Upper lobe of left lung (tissue), 4 donors: Measurements from ENCODE around the gene VOPP1.

Experiments used
- CTCF ChIP-seq, 6 experiments: fragments of 450-650 bp in 4 of 6; fragments of 200-600 bp in 2 of 6; sonication (generic) in 2 of 6; IDR thresholded peaks; one replicate each; pipeline ENCODE4 v1.5.1; 2016 to 2019; ENCODE audit warnings: antibody characterized with exemption in 6 of 6
- EP300 ChIP-seq, 4 donors: sonication (generic); formaldehyde crosslinking; IDR thresholded peaks; one replicate each; pipeline ENCODE4 v1.5.1; 2017; ENCODE audit warnings: antibody characterized with exemption in 4 of 4, control low read depth in 2 of 4
- POLR2A ChIP-seq, 4 donors: fragments of 450-650 bp; IDR thresholded peaks; one replicate each; pipeline ENCODE4 v1.5.1; 2016 to 2017; ENCODE audit warnings: antibody characterized with exemption in 4 of 4, mild to moderate bottlenecking in 2 of 4
- POLR2AphosphoS5 ChIP-seq, 2 donors: sonication (generic); formaldehyde crosslinking; IDR thresholded peaks; one replicate each; pipeline ENCODE4 v1.5.1; 2017; ENCODE audit warnings: antibody characterized with exemption in 2 of 2

- TF ChIP-seq CTCF (IDR thresholded peaks at IDR 0.05), result no peak
- TF ChIP-seq EP300 (IDR thresholded peaks at IDR 0.05), result no peak
- no peak for TF ChIP-seq POLR2AphosphoS5 (IDR thresholded peaks at IDR 0.05)
- TF ChIP-seq POLR2A (IDR thresholded peaks at IDR 0.05), result no peak
Observed at GRCh38 chr7:55595511-55595910, 23.2 kb upstream of the VOPP1 start.
